GM18907 (cell line): ENCODE data around the gene NAPSA.
"Not testable (repeated sequence)": the region's sequence is repeated elsewhere in the genome, so short reads cannot be mapped to it uniquely, and the experiment has no call there.

ENCODE experiments used
- ATAC-seq: cut with Tn5 transposase; IDR thresholded peaks from one replicate; pipeline ENCODE4 v1.9.1; 2021; ENCODE audit warnings: mild to moderate bottlenecking, moderate library complexity; ENCODE audit not compliant: unreplicated experiment

Gene NAPSA

DNA sequence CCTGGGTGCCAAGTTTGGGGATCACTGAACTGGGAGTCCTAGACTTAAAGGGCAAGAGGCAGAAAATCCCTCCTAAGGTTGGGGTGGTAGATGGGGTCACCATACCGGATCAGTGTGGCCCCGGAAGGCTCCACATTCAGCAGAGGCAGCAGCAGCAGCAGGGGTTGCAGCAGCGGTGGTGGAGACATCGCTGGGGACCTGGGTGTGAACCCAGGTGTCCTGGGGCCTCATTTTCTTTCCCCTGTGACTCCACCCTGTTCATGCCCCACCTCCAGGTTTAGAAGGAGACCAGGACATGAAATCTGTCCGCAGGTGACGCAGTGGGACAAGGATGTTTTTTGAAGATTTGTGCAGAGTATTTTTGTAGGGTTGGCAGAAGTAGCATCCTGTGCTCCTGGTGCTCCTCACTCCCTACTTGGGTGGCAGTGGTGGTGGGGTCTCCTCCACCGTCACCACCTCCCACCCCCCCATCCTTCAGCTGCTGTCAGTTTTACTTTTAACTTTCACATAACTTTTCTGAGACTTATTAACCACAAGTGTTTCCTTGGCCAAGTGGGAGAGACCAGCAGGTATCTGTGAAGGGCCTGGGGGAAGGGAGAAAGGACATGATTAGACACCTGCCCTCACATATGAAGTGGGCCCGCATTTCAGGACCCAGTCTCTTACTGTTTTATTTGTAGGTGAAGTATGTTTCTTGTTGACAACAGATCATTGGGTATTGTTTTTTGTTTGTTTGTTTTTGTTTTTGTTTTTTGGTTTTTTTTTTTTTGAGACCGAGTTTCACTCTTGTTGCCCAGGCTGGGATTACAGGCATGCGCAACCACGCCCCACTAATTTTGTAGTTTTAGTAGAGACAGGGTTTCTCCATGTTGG is at the start of gene NAPSA:
TSS of gene NAPSA (minus strand) at position 206 of the 873 bp plus-strand sequence. CDS start at position 188, 18 bp downstream.
- no peak for ATAC-seq

DNA sequence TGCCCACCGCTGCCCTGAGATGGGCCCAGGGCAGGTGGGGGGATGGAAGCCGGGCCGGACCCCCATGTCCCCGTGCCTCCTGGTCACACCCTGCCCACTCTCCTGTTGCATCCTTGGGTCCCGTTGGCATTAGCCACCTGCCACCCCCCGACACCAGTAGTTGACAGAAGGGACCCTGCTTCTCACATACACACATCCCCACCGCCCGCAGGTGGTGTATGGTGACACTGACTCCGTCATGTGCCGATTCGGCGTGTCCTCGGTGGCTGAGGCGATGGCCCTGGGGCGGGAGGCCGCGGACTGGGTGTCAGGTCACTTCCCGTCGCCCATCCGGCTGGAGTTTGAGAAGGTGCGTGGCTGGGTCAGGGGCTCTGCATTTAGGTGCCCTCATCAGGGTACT is 48.1 kb upstream of the NAPSA start:
- no peak for ATAC-seq

- no peak for ATAC-seq
Measured at GRCh38 chr19:50413096-50413495, 47.7 kb upstream of the NAPSA start.

GRCh38 chr19:50412419-50412818 is 47.0 kb upstream of the NAPSA start:
- ATAC-seq = no peak

- ATAC-seq = no peak
Measured at GRCh38 chr19:50410109-50410508, 44.7 kb upstream of the NAPSA start.

DNA sequence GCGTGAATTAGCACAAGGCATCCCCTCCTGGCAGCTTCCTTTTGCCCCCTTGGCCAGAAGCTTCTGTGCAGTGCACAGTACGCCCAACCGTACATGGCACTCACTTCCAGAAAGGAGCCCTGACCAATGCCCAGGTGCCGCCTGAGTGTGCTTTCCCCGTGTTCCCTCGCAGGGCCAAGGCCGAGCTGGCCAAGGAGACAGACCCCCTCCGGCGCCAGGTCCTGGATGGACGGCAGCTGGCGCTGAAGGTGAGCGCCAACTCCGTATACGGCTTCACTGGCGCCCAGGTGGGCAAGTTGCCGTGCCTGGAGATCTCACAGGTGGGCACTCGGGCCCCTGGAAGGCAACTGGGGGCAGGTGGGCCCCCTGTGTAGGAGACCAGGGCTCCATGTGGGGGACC is 43.9 kb upstream of the NAPSA start:
- ATAC-seq = no peak

- ATAC-seq = no peak
Measured at GRCh38 chr19:50406829-50407228, 41.4 kb upstream of the NAPSA start.

DNA sequence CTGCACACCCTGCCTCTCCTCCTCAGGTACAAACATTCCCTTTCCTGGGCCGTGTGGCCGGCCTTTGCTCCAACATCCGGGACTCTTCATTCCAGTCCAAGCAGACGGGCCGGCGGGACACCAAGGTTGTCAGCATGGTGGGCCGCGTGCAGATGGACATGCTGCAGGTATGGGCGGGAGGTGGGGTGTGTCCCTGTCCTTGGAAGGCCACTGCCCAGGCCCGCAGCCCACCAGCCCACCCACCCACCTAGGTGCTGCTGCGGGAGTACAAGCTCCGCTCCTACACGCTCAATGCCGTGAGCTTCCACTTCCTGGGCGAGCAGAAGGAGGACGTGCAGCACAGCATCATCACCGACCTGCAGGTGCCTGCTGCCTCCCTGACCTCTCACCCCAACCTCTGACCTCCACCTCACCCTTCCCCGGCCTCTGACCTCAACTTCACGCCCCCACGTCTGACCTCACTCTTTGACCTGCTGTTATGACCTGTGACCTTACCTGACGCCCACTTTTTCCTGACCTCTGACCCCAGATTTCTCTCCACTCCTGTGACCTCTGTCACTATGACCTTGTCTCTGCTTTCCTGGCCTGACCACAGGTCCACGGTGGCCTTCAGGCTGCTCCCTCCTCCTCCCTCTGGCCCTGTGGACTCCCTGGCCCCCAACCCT is 40.8 kb upstream of the NAPSA start:
- ATAC-seq = no peak

DNA sequence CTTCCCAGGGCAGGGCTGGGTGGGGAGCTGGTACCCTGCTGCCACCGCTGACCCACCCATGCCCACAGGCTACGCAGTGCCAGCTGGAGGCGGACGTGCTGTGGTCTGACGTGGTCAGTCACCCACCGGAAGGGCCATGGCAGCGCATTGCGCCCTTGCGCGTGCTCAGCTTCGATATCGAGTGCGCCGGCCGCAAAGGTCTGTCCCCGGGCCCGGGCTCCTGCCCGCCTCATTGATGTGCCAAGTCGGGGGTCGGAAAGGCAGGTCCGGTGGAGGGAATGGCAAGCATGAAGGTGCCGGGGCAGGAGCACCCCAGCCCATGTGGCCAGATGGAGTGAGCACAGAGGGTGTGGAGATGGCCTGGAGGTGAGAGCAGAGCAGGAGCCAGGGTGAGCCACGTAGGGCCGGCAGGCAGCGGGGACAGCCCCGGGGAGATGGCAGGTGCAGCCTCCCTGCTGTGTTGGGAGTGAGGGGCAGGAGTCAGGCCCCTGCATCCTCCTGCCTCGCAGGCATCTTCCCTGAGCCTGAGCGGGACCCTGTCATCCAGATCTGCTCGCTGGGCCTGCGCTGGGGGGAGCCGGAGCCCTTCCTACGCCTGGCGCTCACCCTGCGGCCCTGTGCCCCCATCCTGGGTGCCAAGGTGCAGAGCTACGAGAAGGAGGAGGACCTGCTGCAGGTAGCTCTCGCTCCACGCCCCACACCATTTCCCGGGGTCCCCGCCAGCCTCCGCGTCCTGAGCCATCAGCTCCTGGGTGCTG is 37.3 kb upstream of the NAPSA start:
- ATAC-seq = no peak

- ATAC-seq = no peak
Measured at GRCh38 chr19:50401605-50402450, 36.4 kb upstream of the NAPSA start.

DNA sequence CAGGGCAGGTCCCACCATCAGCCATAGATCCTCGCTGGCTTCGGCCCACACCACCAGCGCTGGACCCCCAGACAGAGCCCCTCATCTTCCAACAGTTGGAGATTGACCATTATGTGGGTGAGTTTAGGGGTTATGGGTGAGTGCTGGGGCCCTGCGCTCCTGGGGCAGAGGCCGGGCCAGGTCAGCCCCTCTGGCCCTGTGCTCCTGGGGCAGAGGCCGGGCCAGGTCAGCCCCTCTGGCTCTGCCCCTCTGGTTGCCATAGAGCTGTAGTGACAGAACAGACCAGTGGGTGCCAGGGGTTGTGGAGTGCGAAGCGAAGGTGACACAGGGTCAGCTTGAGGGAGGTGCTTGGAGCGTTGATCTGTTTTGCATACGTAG is 33.9 kb upstream of the NAPSA start:
- no peak for ATAC-seq

DNA sequence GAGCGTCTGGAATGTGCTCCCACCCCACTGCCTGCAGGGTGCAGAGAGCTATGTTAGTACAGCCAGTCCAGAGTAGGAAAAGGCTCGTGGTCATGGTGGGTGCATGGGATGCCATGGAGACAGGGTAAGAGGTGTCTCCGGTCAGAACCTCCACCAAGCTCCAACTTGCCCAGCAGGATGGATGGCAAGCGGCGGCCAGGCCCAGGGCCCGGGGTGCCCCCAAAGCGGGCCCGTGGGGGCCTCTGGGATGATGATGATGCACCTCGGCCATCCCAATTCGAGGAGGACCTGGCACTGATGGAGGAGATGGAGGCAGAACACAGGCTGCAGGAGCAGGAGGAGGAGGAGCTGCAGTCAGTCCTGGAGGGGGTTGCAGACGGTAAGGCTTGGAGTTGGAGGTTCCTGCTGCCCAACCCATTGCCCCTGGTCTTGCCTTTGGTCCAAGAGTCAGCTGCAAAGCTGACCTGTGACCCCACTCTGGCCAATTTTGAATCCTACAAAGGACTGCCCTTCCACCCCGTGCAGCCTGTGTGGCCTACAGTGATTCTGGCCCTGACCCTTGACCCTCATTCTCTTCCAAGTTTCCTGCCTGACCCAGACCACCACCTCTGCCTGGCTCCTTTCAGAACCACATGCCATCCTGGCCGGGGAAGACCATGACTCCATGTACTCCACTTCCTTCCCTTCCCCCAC is 33.4 kb upstream of the NAPSA start:
- no peak for ATAC-seq

GRCh38 chr19:50394017-50394416 is 28.6 kb upstream of the NAPSA start:
- ATAC-seq = no peak

DNA sequence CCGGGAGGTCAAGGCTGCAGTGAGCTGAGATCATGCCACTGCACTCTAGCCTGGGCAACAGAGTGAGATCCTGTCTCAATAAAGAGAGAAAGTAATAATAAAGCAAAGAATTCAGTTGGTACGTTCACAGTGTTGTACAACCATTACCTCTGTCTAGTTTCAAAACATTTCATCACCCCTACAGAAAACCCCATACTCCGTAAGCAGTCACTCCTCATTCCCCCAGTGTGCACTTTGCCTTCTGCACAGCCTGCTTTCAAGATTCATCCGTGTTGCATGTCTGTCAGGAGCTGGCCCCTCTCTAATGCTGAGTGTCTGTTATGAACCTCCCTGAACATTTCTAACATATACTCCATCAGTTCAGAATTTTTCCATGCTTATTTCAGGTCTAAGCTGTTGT is 28.1 kb upstream of the NAPSA start:
- no peak for ATAC-seq

GRCh38 chr19:50392759-50393158 is 27.3 kb upstream of the NAPSA start:
- no peak for ATAC-seq

- ATAC-seq = not testable (repeated sequence)
Measured at GRCh38 chr19:50390952-50391351, 25.5 kb upstream of the NAPSA start.

- not testable (repeated sequence) for ATAC-seq
Measured at GRCh38 chr19:50390295-50390694, 24.9 kb upstream of the NAPSA start.

GRCh38 chr19:50387868-50388245 is 22.4 kb upstream of the NAPSA start:
- no peak for ATAC-seq

- ATAC-seq = no peak
Measured at GRCh38 chr19:50387176-50387867, 21.9 kb upstream of the NAPSA start.
